ENCODE measurements around the gene ARF1.

DNA sequence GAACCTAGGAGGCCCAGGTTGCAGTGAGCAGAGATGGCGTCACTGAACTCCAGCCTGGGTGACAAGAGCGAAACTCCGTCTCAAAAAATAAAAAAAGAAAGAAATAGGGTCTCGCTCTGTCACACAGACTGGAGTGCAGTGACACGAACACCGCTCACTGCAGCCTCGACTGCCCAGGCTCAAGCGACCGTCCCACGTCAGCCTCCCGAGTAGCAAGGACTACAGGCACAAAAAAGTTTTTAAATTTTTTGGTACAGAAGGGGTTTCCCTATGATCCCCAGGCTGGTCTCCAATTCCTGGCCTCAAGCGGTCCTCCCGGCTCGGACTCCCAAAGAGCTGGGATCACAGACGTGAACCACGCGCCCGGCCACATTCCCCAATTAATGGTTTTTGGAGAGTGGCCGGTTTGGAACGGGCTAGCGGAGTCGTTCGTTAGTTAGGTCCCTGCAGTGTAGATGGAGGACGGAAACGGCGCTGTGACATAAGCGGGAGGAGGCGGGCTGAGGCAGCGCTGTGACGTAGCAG is 57.0 kb downstream of the ARF1 start:
- TF ChIP-seq EZH2phosphoT487 (conservative IDR thresholded peaks at IDR 0.05; ENCODE audit: low read length) (no peak), CTCF (IDR thresholded peaks at IDR 0.05; ENCODE audit: insufficient read depth, low read length, poor library complexity, severe bottlenecking) (no peak)

All from SU-DHL-6 (cell line).